BE2C (cell line): Measurements from ENCODE around the gene TPCN1.

Experiments
- DNase-seq: peaks from one replicate; pipeline ENCODE4 v3.0.0-alpha.2; 2020
- H3K27me3 ChIP-seq: fragments of 250-450 bp; sonication (Bioruptor Pico); 2 replicates; pipeline ENCODE4 v1.5.1; 2020; ENCODE audit warnings: mild to moderate bottlenecking
- H3K36me3 ChIP-seq: fragments of 250-450 bp; sonication (Bioruptor Pico); 2 replicates; pipeline ENCODE4 v1.5.1; 2020; ENCODE audit warnings: mild to moderate bottlenecking
- H3K4me1 ChIP-seq: fragments of 250-450 bp; sonication (Bioruptor Pico); 2 replicates; pipeline ENCODE4 v1.5.1; 2020
- H3K4me3 ChIP-seq: 2 replicates; pipeline ENCODE4 v1.5.1; 2011; ENCODE audit warnings: low read depth, low read length
- H3K9me3 ChIP-seq: fragments of 250-450 bp; sonication (Bioruptor Pico); 2 replicates; pipeline ENCODE4 v1.5.1; 2020
- CTCF ChIP-seq: IDR thresholded peaks from 2 replicates; pipeline ENCODE4 v1.5.1; 2012; ENCODE audit warnings: mild to moderate bottlenecking, low read depth, low read length

Gene TPCN1

GRCh38 chr12:113249546-113249945 is 28.3 kb downstream of the TPCN1 start:
- no peak for DNase-seq
- H3K27me3 ChIP-seq, result no peaks in the 10 kb centered on the region
- H3K4me1 ChIP-seq, result peaks cover 13% of the 10 kb centered on the region
- no peaks in the 10 kb centered on the region; the same call in 1 of the 2 replicates for H3K36me3 ChIP-seq
- H3K4me3 ChIP-seq, result no peak overlapping the region
- no peak for TF ChIP-seq CTCF
- no peaks in the 10 kb centered on the region for H3K9me3 ChIP-seq

GRCh38 chr12:113250045-113250444 is 28.8 kb downstream of the TPCN1 start:
- H3K27me3 ChIP-seq, result no peaks in the 10 kb centered on the region
- no peak for TF ChIP-seq CTCF
- DNase-seq, result no peak
- H3K36me3 ChIP-seq, result peaks cover 3% of the 10 kb centered on the region; the same call in 1 of the 2 replicates
- no peak overlapping the region for H3K4me3 ChIP-seq
- no peaks in the 10 kb centered on the region for H3K9me3 ChIP-seq
- H3K4me1 ChIP-seq, result peaks cover 10% of the 10 kb centered on the region

- no peak for DNase-seq
- TF ChIP-seq CTCF, result no peak
- Histone ChIP-seq H3K4me1 (peaks cover 7% of the 10 kb centered on the region), H3K36me3 (peaks cover 3% of the 10 kb centered on the region; the same call in 1 of the 2 replicates), H3K9me3 (no peaks in the 10 kb centered on the region), H3K27me3 (no peaks in the 10 kb centered on the region), H3K4me3 (no peak overlapping the region)
Measured at GRCh38 chr12:113251404-113252070, 30.3 kb downstream of the TPCN1 start.

- TF ChIP-seq CTCF, result no peak
- peaks cover 3% of the 10 kb centered on the region; the same call in 1 of the 2 replicates for H3K36me3 ChIP-seq
Measured at GRCh38 chr12:113252494-113252893, 31.2 kb downstream of the TPCN1 start.

GRCh38 chr12:113253532-113254285 is 32.4 kb downstream of the TPCN1 start:
- Histone ChIP-seq H3K9me3 (no peaks in the 10 kb centered on the region), H3K36me3 (peaks cover 3% of the 10 kb centered on the region; the same call in 1 of the 2 replicates), H3K4me1 (no peaks in the 10 kb centered on the region), H3K27me3 (no peaks in the 10 kb centered on the region), H3K4me3 (no peak overlapping the region)
- TF ChIP-seq CTCF, result no peak
- no peak for DNase-seq

More at GRCh38 chr12:113252494-113252893, 31.2 kb downstream of the TPCN1 start:
- Histone ChIP-seq H3K4me3 (no peak overlapping the region), H3K27me3 (no peaks in the 10 kb centered on the region), H3K4me1 (no peaks in the 10 kb centered on the region), H3K9me3 (no peaks in the 10 kb centered on the region)
- no peak for DNase-seq

GRCh38 chr12:113254298-113254697 is 33.0 kb downstream of the TPCN1 start:
- no peak for DNase-seq
- no peak overlapping the region for H3K4me3 ChIP-seq
- peaks cover 3% of the 10 kb centered on the region; the same call in 1 of the 2 replicates for H3K4me1 ChIP-seq
- no peaks in the 10 kb centered on the region for H3K9me3 ChIP-seq
- peaks cover 3% of the 10 kb centered on the region; the same call in 1 of the 2 replicates for H3K36me3 ChIP-seq
- no peak for TF ChIP-seq CTCF
- H3K27me3 ChIP-seq, result no peaks in the 10 kb centered on the region
